Tibial nerve (tissue), 4 donors: ENCODE results near the gene DNAH14. TPM values are rescaled to one million over a fixed set of nuclear protein-coding genes. Genes with fewer than 3 reads are reported as not detected.
"Not testable (repeated sequence)": the region's sequence is repeated elsewhere in the genome, so short reads cannot be mapped to it uniquely, and the experiment has no call there.

Experiments used
- DNase-seq, 2 donors: peaks; one replicate each; pipeline ENCODE4 v3.0.0-alpha.2; 2019; ENCODE audit warnings: low spot score in 2 of 2
- H3K27ac ChIP-seq, 4 donors: fragments of 200-600 bp; sonication (generic) in 3 of 4; one replicate each; pipeline ENCODE4 v1.5.1; 2017 to 2019; ENCODE audit warnings: mild to moderate bottlenecking in 1 of 4
- H3K27me3 ChIP-seq, 2 donors: fragments of 200-600 bp; sonication (generic) in 1 of 2; one replicate each; pipeline versions ENCODE4 v1.5.1 to v1.6.0; 2017 to 2019
- H3K36me3 ChIP-seq, 3 donors: fragments of 200-600 bp; sonication (generic); one replicate each; pipeline ENCODE4 v1.5.1; 2018 to 2019
- H3K4me1 ChIP-seq, 4 donors: fragments of 200-600 bp; sonication (generic) in 3 of 4; one replicate each; pipeline ENCODE4 v1.5.1; 2017 to 2019
- H3K4me3 ChIP-seq, 4 donors: fragments of 200-600 bp; sonication (generic) in 3 of 4; one replicate each; pipeline ENCODE4 v1.5.1; 2017 to 2019; ENCODE audit warnings: mild to moderate bottlenecking in 1 of 4, moderate library complexity in 1 of 4
- H3K9me3 ChIP-seq, 4 donors: fragments of 200-600 bp; sonication (generic) in 3 of 4; one replicate each; pipeline ENCODE4 v1.5.1; 2017 to 2019
- CTCF ChIP-seq, 5 experiments: fragments of 200-600 bp in 3 of 5; fragments of 450-650 bp in 2 of 5; sonication (generic) in 3 of 5; IDR thresholded peaks; one replicate each; pipeline ENCODE4 v1.5.1; 2016 to 2019; ENCODE audit warnings: antibody characterized with exemption in 5 of 5, mild to moderate bottlenecking in 3 of 5, moderate library complexity in 2 of 5
- EP300 ChIP-seq, 2 donors: sonication (generic); formaldehyde crosslinking; IDR thresholded peaks; one replicate each; pipeline ENCODE4 v1.6.1; 2017; ENCODE audit warnings: antibody characterized with exemption in 2 of 2, mild to moderate bottlenecking in 1 of 2
- POLR2A ChIP-seq, 2 donors: fragments of 450-650 bp; IDR thresholded peaks; one replicate each; pipeline ENCODE4 v1.6.1; 2017; ENCODE audit warnings: antibody characterized with exemption in 2 of 2, mild to moderate bottlenecking in 2 of 2, moderate library complexity in 2 of 2
- WGBS, 2 donors: methylation state at CpG; one replicate each; pipeline ENCODE4 v1.1.5; 2018; 5-methylcytosine and 5-hydroxymethylcytosine counted together
- total RNA-seq, 4 donors: library from RNA; depleted of rRNA; stranded (reverse); fragments of >200 nt; gene quantifications; one replicate each; pipeline ENCODE4 v1.1.0, GENCODE V29; 2016

The DNAH14 gene
- total RNA-seq, 4 donors from 2014 or later = 1.2 to 6.5 (median 4.4) TPM

GRCh38 chr1:225004396-225004795 is 74.9 kb downstream of the DNAH14 start:
- 92 to 100% methylated on average over 1 of the region's 1 CpG for WGBS, 2 donors
- no peak for TF ChIP-seq POLR2A (IDR thresholded peaks at IDR 0.05)
- TF ChIP-seq EP300 (IDR thresholded peaks at IDR 0.05) = no peak
- no peak for TF ChIP-seq CTCF (IDR thresholded peaks at IDR 0.05)
- no peak overlapping the region for H3K27ac ChIP-seq
- H3K4me1 ChIP-seq = no peaks in the 10 kb centered on the region
- no peak for DNase-seq
- H3K36me3 ChIP-seq = no peaks in the 10 kb centered on the region
- H3K4me3 ChIP-seq = no peak overlapping the region
- no peaks in the 10 kb centered on the region for H3K27me3 ChIP-seq
- H3K9me3 ChIP-seq = peaks cover 0 to 31% (median 2%) of the 10 kb centered on the region in 4 donors

- not testable (repeated sequence) for H3K36me3 ChIP-seq, DNase-seq, H3K4me1 ChIP-seq, H3K27ac ChIP-seq, H3K27me3 ChIP-seq, H3K4me3 ChIP-seq
- WGBS, 2 donors = 93 to 94% methylated on average over 5 of the region's 5 CpGs
- peaks cover 0 to 29% (median 2%) of the 10 kb centered on the region in 4 donors for H3K9me3 ChIP-seq
Measured at GRCh38 chr1:225006352-225006751, 76.9 kb downstream of the DNAH14 start.

GRCh38 chr1:225008050-225008449 is 78.6 kb downstream of the DNAH14 start:
- WGBS, 2 donors = 92 to 96% methylated on average over 5 of the region's 5 CpGs
- H3K36me3 ChIP-seq, H3K4me1 ChIP-seq, H3K27me3 ChIP-seq, H3K27ac ChIP-seq, DNase-seq, H3K4me3 ChIP-seq: not testable (repeated sequence)
- H3K9me3 ChIP-seq = peaks cover 0 to 30% (median 2%) of the 10 kb centered on the region in 4 donors

- Histone ChIP-seq H3K27ac (no peak overlapping the region), H3K27me3 (no peaks in the 10 kb centered on the region), H3K4me3 (no peak overlapping the region), H3K36me3 (no peaks in the 10 kb centered on the region), H3K4me1 (no peaks in the 10 kb centered on the region), H3K9me3 (peaks cover 0 to 14% (median 2%) of the 10 kb centered on the region in 4 donors)
- DNase-seq = no peak
- no peak for TF ChIP-seq CTCF (IDR thresholded peaks at IDR 0.05)
- TF ChIP-seq EP300 (IDR thresholded peaks at IDR 0.05) = no peak
- TF ChIP-seq POLR2A (IDR thresholded peaks at IDR 0.05) = no peak
Measured at GRCh38 chr1:225021037-225021436, 91.6 kb downstream of the DNAH14 start.

GRCh38 chr1:225026701-225027100 is 97.2 kb downstream of the DNAH14 start:
- Histone ChIP-seq H3K36me3 (no peaks in the 10 kb centered on the region), H3K4me3 (no peak overlapping the region), H3K4me1 (no peaks in the 10 kb centered on the region), H3K27me3 (no peaks in the 10 kb centered on the region), H3K9me3 (peaks cover 0 to 6% (median 0%) of the 10 kb centered on the region in 4 donors), H3K27ac (no peak overlapping the region)
- DNase-seq = no peak
- WGBS, 2 donors = 87 to 90% methylated on average over 1 of the region's 1 CpG
- TF ChIP-seq CTCF (IDR thresholded peaks at IDR 0.05) (no peak), EP300 (IDR thresholded peaks at IDR 0.05) (no peak), POLR2A (IDR thresholded peaks at IDR 0.05) (no peak)

GRCh38 chr1:225036441-225036840 is 107.0 kb downstream of the DNAH14 start:
- not testable (repeated sequence) for H3K4me3 ChIP-seq, H3K9me3 ChIP-seq, H3K27ac ChIP-seq, DNase-seq, H3K27me3 ChIP-seq, H3K36me3 ChIP-seq, H3K4me1 ChIP-seq
- 92% methylated on average over 1 of the region's 1 CpG for WGBS, 2 donors

GRCh38 chr1:225042263-225042662 is 112.8 kb downstream of the DNAH14 start:
- Histone ChIP-seq H3K9me3 (no peaks in the 10 kb centered on the region), H3K36me3 (no peaks in the 10 kb centered on the region), H3K27ac (no peak overlapping the region), H3K27me3 (no peaks in the 10 kb centered on the region), H3K4me1 (no peaks in the 10 kb centered on the region), H3K4me3 (no peak overlapping the region)
- no peak for TF ChIP-seq EP300 (IDR thresholded peaks at IDR 0.05)
- no peak for TF ChIP-seq POLR2A (IDR thresholded peaks at IDR 0.05)
- TF ChIP-seq CTCF (IDR thresholded peaks at IDR 0.05) = no peak
- DNase-seq = no peak
